ENCODE results near the gene EZR.

EZR gene

DNA sequence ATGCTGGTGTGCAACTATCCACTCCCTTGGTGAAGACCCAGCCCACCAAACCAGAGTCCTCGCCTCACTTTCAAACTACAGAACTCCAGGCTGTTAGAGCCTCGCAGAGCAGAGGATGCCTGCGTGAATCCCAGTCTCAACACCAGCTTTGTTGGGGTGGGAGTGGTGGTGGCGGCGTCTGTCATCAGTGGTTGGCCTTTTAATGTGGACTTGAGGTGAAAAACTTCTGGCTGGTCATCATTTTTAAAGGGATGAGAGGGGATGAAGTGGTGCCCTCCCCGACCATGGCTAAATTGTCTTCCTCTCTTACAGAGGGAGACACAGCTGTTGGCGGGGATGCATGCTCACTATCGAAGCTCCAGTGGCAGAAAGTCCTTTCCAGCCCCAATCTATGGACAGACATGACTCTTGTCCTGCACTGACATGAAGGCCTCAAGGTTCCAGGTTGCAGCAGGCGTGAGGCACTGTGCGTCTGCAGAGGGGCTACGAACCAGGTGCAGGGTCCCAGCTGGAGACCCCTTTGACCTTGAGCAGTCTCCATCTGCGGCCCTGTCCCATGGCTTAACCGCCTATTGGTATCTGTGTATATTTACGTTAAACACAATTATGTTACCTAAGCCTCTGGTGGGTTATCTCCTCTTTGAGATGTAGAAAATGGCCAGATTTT, 54.9 kb downstream of the EZR start:
- no peak for DNase-seq (ENCODE audit: extremely low read depth in 1 of 2, low read depth in 1 of 2)

GRCh38 chr6:158763434-158764182, 55.6 kb downstream of the EZR start:
- no peak for DNase-seq (ENCODE audit: extremely low read depth in 1 of 2, low read depth in 1 of 2)

- no peak for DNase-seq (ENCODE audit: extremely low read depth in 1 of 2, low read depth in 1 of 2)
Measured at GRCh38 chr6:158762787-158763433, 56.3 kb downstream of the EZR start.

DNA sequence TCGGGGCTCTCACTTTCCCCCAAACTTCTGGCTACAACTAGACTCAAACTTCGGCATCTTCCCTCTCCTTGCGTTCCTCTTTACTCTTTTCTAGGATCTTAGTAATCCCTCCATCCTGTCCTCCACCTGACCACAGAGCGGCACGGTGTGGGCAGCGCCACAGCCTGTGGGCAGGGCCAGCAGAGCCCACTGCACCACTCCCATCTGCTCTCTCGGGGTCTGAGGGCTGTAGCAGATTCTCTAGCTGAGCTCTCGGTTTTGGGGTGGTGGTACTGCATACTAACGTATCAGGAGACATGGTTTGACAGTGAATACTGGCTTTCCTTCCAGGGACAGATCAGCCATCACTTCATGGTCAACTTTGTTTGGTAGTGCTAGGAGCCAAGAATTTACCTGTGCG, 57.4 kb downstream of the EZR start:
- DNase-seq (ENCODE audit: extremely low read depth in 1 of 2, low read depth in 1 of 2) = no peak

DNA sequence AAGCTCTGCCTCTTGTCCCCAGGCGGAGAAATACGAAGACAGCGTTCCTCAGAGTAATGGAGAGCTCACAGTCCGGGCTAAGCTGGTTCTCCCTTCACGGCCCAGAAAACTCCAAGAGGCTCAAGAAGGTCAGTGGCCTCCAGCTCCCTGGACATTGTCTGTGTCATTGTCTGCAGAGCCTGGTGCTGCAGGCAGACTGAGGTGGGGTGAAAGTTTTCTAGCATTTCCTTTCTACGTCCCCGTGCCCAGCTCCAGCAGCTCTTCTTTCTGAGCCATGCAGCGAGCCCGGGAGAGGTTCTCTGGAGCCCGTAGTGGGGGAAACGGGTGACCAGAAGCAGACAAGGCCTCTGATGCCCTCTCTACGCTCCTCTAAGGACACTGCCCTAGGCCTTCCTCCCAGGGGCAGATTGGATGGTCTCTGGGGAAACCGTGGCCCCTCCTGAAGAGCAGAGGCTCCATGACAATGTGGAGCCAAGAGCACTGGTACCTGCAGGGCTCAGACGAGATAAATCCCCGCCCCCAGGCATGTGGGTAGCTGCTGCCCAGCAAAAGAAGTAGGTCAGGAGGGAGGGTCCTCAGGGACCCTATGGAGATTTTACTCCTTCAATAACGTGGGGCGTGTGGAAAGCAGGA, 58.4 kb downstream of the EZR start:
- no peak for DNase-seq (ENCODE audit: extremely low read depth in 1 of 2, low read depth in 1 of 2)

- DNase-seq (ENCODE audit: extremely low read depth in 1 of 2, low read depth in 1 of 2) = no peak
Measured at GRCh38 chr6:158759966-158760617, 59.1 kb downstream of the EZR start.

DNA sequence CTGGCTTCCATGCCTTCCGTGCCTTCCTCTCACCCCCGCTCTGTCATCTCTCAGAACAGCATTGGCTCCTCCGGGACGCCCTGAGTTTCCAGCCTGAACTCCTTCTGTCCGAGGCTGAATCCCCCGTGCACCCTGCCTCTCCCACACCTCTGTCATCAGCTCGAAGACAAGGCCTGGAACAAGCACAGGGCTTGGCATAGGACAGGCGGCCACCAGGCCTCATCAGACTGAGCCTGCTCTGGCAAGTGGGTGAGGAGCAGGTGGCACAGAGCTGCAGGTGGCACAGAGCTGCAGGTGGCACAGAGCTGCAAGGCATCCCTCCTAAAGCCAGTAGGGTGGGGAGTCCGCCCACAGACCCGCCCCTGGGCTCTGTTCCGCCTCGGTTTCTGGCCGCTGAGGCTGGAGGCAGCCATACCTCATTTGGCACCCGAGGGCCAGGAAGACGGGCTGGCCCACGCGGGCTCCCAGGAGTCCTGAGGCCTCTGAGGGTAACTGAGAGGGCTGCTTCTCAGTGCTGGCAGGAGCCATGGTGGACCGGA, 60.2 kb downstream of the EZR start:
- no peak for DNase-seq (ENCODE audit: extremely low read depth in 1 of 2, low read depth in 1 of 2)

DNA sequence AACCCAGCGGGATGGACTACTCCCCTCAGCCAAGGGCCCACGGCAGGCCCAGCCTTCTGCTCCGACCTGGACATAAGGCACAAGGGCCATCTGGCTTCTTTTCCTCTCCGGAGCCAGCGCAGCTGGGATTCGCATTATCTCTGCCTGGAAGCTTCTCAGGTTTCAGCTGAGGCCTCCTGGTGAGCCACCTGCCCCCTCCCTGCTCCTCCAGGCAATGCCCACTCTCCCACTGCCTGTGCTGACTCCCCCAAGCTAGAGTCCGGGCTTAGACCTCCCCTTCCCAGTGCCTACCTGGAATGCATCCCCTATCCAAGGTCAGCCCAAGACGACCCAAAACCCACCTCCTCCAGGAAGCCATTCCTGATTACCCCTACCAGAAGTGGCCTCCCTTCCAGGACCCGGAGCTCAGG, 60.7 kb downstream of the EZR start:
- DNase-seq (ENCODE audit: extremely low read depth in 1 of 2, low read depth in 1 of 2) = no peak

GRCh38 chr6:158757753-158758090, 61.4 kb downstream of the EZR start:
- no peak for DNase-seq (ENCODE audit: extremely low read depth in 1 of 2, low read depth in 1 of 2)

- no peak for DNase-seq (ENCODE audit: extremely low read depth in 1 of 2, low read depth in 1 of 2)
Measured at GRCh38 chr6:158756977-158757752, 62.0 kb downstream of the EZR start.

- DNase-seq (ENCODE audit: extremely low read depth in 1 of 2, low read depth in 1 of 2) = no peak
Measured at GRCh38 chr6:158756126-158756525, 63.0 kb downstream of the EZR start.

DNA sequence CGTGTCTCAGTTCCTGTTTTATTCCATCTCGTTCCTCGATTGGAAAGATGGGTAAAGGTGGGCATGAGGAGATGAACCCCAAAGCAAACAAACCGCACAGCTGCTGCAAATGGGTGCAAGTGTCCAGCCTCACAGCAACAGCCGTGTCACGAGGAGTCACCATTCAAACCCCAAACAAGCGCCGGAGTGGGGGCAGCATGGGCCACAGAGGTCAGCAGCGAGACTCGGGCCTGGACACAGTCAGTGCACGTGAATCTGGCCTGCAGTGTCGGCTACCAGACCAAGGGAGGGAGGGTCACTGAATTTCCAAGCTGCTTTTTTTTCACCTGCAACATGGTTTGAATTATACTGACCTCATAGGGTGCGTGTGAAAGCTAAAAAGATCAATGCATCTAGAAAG, 63.5 kb downstream of the EZR start:
- no peak for DNase-seq (ENCODE audit: extremely low read depth in 1 of 2, low read depth in 1 of 2)

DNA sequence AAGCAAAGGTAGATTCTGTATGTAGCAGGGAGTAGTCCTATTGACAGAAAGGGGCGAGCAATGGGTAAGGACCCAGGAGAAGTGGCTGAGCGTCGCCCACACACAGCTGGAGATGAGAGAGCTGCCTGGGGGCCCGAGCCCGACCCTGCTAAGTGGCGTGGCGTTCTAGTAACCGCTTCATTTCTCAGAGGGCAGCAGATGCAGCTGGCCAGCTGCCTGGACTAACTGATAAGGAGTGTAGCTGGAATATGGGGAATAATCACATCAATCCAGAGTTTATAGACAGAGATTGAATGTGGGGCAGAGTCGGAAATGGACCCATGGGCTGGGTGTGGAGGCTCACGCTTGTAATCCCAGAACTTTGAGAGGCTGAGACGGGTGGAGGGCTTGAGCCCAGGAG, 64.4 kb downstream of the EZR start:
- DNase-seq (ENCODE audit: extremely low read depth in 1 of 2, low read depth in 1 of 2) = no peak

GRCh38 chr6:158753811-158754210, 65.4 kb downstream of the EZR start:
- no peak for DNase-seq (ENCODE audit: extremely low read depth in 1 of 2, low read depth in 1 of 2)

DNA sequence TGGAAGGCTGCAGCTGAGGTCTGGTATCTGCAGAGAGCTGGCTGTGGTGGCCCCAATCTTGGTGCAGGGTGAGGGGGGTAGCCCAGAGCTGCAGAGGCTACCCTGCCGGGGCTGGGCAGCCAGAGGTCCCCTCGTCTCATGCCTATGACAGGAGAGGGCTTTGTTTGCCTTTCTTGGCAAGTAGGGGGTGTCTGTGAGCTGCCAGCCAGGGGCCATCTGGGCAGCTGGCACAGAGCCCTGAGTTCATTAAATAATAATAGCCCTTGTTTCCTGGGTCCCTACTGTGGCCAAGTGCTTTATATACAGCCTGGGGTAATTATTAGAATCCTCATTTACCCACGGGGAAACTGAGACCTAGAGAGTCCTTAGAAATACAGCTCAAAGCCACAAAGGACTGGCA, 66.6 kb downstream of the EZR start:
- no peak for DNase-seq (ENCODE audit: extremely low read depth in 1 of 2, low read depth in 1 of 2)

- no peak for DNase-seq (ENCODE audit: extremely low read depth in 1 of 2, low read depth in 1 of 2)
Measured at GRCh38 chr6:158751921-158752320, 67.2 kb downstream of the EZR start.

DNA sequence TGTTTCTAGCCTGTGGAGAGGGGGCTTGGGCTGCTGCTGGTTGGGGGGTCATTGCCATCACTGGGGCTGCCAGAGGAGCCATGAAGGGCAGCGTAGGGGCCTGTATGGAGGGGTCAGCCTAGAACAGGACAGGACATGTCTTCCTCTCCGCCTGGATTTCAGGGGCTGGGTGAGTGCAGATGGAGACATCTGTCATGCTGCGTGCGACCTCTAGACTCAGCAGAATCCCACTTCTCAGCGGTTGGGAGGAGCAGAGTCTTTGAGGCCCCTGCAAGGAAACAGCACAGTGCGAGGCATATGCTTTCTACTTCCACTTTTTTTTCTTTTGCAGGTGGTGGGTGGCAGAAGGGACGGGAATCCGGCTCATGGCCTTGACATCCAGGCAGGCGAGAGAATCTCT, 67.9 kb downstream of the EZR start:
- DNase-seq (ENCODE audit: extremely low read depth in 1 of 2, low read depth in 1 of 2) = no peak

DNA sequence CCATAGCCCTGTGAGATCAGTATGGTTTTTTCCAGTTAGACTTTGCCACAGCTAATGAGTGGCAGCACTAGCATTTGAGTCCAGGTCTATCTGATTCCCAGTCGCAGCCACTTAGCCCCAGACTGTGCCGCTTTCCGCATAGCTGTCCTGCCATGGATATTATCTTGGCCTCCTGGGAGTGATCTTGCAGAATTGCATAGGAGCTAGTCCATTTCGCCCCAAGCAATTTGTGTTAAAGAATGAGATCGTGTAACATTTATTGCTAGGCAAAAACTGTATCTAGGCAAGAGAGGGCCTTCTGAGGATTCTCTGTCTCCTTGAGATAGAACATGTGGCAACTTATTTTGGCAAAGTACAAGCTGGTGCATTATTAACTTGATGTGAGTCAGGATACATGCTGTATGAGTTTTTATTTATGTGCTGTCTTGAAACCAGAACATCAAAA, 74.2 kb downstream of the EZR start:
- DNase-seq (ENCODE audit: extremely low read depth in 1 of 2, low read depth in 1 of 2) = no peak

- DNase-seq (ENCODE audit: extremely low read depth in 1 of 2, low read depth in 1 of 2) = no peak
Measured at GRCh38 chr6:158743033-158743651, 76.0 kb downstream of the EZR start.

DNA sequence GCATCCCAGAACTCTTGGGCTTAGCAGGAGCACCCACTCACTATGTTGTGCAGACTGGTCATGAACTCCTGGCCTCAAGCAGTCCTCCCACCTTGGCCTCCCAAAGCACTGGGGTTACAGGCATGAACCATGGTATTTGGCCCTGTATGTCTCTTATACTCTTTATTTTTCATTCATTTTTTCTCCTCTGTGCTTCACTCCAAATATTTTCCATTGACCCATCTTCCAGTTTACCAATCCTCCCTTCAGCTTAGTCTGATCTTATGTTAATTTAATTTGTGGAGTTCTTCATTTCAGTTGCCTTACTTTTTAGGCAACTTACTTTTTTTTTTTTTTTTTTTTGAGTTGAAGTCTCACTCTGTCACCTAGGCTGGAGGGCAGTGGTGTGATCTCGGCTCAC, 79.5 kb downstream of the EZR start:
- DNase-seq (ENCODE audit: extremely low read depth in 1 of 2, low read depth in 1 of 2) = no peak
